ENCODE measurements around the gene VPS13C.

DNA sequence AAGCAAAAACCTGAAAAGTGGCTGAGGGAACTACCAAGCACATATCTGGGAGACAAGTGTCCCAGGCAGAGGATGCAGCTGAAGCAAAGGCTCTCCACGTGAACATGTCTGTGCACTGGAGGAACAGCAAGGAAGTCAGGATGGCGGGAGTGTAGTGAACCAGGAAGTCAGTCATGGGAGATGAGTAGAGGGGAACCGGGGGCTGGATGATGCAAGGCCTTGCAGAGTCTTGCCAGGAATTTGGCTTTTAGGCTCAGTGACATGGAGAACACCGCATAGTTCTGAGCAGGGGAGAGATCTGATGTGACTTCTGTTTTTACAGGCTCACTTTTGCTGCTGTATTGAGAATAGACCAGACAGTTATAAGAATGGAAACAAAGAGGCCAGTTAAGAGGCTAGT lies 25.5 kb upstream of the VPS13C start:
- TF ChIP-seq CTCF (IDR thresholded peaks at IDR 0.05 in 8 of 11, conservative IDR thresholded peaks at IDR 0.05 in 3 of 11) (no peak), POLR2AphosphoS5 (IDR thresholded peaks at IDR 0.05) (no peak)

Data from spleen (tissue), 7 donors.